RWPE2 (cell line): ENCODE data around the gene MB21D2.

Experiments
- ATAC-seq: fragments of 200-7000 bp; cut with Tn5 transposase; 3 replicates; pipeline ENCODE4 v1.9.1; 2021; ENCODE audit warnings: low read depth
- DNase-seq: peaks from one replicate; pipeline ENCODE4 v3.0.0-alpha.2; 2020; ENCODE audit warnings: low spot score
- H3K27ac ChIP-seq: fragments of 450-650 bp; 2 replicates; pipeline ENCODE4 v1.5.1; 2017; ENCODE audit warnings: mild to moderate bottlenecking; ENCODE audit not compliant: poor library complexity, severe bottlenecking
- H3K27me3 ChIP-seq: fragments of 250-450 bp; sonication (Bioruptor Pico); 2 replicates; pipeline ENCODE4 v1.5.1; 2021; ENCODE audit warnings: mild to moderate bottlenecking, moderate library complexity; ENCODE audit not compliant: insufficient read depth, poor library complexity, severe bottlenecking
- H3K36me3 ChIP-seq: fragments of 250-450 bp; sonication (Bioruptor Pico); 2 replicates; pipeline ENCODE4 v1.5.1; 2020; ENCODE audit warnings: low read depth, mild to moderate bottlenecking, moderate library complexity
- H3K4me1 ChIP-seq: fragments of 250-450 bp; sonication (Bioruptor Pico); 2 replicates; pipeline ENCODE4 v1.5.1; 2021; ENCODE audit warnings: mild to moderate bottlenecking, moderate library complexity; ENCODE audit not compliant: insufficient read depth, poor library complexity, severe bottlenecking
- H3K4me3 ChIP-seq: fragments of 250-450 bp; sonication (Bioruptor Pico); 2 replicates; pipeline ENCODE4 v1.5.1; 2021; ENCODE audit warnings: mild to moderate bottlenecking, moderate library complexity; ENCODE audit not compliant: severe bottlenecking
- H3K9me3 ChIP-seq: fragments of 250-450 bp; sonication (Bioruptor Pico); 2 replicates; pipeline ENCODE4 v1.5.1; 2021; ENCODE audit warnings: mild to moderate bottlenecking, moderate library complexity; ENCODE audit not compliant: severe bottlenecking
- TF ChIP-seq, protein P1 (sequence below): fragments of 450-650 bp; IDR thresholded peaks from one replicate; pipeline ENCODE4 v1.5.1; 2017; ENCODE audit warnings: mild to moderate bottlenecking, moderate library complexity; ENCODE audit not compliant: poor library complexity, severe bottlenecking

MB21D2 gene

DNA sequence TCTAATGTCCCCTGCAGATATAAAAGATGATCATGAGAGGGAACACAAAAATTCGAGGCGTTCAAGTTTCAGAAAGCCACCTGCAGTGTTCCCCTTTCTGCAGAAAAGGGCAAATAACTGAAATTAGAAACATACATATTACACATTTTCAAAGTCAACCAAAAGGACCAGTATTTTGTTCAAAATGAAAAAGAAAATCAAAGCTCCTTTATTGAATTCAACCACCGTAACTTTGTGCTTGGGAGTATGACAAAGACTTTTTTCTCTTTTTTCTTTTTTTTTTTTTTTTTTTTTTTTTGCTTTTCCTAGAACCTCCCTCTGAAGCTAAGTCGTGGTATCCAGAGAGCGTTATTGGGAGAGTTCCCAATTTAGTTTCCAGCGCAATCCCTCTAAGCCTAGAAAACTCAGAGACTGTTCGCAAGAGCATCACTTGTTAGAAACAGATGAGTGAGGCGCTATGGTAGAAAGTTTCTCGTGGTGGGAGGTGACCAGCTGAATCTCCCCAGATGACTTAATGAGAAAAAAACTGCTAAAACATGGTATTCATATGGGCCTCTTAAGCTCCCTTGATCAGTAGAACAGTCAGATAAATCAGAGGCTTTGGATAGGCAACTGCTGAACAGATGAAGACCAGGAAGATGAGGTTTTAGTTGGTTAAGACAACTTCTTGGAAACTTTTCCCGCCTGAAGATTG is 77.4 kb downstream of the MB21D2 start:
- H3K27ac ChIP-seq = no peak overlapping the region
- no peak for ATAC-seq
- DNase-seq = no peak
- no peak overlapping the region for H3K4me3 ChIP-seq
- peaks cover 5% of the 10 kb centered on the region for H3K4me1 ChIP-seq
- TF ChIP-seq, protein P1, sequence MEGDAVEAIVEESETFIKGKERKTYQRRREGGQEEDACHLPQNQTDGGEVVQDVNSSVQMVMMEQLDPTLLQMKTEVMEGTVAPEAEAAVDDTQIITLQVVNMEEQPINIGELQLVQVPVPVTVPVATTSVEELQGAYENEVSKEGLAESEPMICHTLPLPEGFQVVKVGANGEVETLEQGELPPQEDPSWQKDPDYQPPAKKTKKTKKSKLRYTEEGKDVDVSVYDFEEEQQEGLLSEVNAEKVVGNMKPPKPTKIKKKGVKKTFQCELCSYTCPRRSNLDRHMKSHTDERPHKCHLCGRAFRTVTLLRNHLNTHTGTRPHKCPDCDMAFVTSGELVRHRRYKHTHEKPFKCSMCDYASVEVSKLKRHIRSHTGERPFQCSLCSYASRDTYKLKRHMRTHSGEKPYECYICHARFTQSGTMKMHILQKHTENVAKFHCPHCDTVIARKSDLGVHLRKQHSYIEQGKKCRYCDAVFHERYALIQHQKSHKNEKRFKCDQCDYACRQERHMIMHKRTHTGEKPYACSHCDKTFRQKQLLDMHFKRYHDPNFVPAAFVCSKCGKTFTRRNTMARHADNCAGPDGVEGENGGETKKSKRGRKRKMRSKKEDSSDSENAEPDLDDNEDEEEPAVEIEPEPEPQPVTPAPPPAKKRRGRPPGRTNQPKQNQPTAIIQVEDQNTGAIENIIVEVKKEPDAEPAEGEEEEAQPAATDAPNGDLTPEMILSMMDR = no peak
- no peaks in the 10 kb centered on the region for H3K27me3 ChIP-seq
- H3K36me3 ChIP-seq = no peaks in the 10 kb centered on the region
- H3K9me3 ChIP-seq = no peaks in the 10 kb centered on the region

- Histone ChIP-seq H3K4me1 (peaks cover 33% of the 10 kb centered on the region), H3K27ac (peak overlapping the region; percentile 11), H3K9me3 (no peaks in the 10 kb centered on the region), H3K27me3 (no peaks in the 10 kb centered on the region), H3K4me3 (no peak overlapping the region), H3K36me3 (no peaks in the 10 kb centered on the region)
- TF ChIP-seq, protein P1 = no peak
- ATAC-seq (peak; percentile 57; the same call in 2 of the 3 replicates), DNase-seq (no peak)
These were observed 81.5 kb downstream of the MB21D2 start for GRCh38 chr3:192835818-192836815.

- Histone ChIP-seq H3K4me1 (peaks cover 35% of the 10 kb centered on the region), H3K27ac (no peak overlapping the region), H3K9me3 (no peaks in the 10 kb centered on the region), H3K36me3 (no peaks in the 10 kb centered on the region), H3K27me3 (no peaks in the 10 kb centered on the region), H3K4me3 (no peak overlapping the region)
- no peak for ATAC-seq
- no peak for DNase-seq
- TF ChIP-seq, protein P1 = no peak
These were observed 83.2 kb downstream of the MB21D2 start for GRCh38 chr3:192834428-192834827.

DNA sequence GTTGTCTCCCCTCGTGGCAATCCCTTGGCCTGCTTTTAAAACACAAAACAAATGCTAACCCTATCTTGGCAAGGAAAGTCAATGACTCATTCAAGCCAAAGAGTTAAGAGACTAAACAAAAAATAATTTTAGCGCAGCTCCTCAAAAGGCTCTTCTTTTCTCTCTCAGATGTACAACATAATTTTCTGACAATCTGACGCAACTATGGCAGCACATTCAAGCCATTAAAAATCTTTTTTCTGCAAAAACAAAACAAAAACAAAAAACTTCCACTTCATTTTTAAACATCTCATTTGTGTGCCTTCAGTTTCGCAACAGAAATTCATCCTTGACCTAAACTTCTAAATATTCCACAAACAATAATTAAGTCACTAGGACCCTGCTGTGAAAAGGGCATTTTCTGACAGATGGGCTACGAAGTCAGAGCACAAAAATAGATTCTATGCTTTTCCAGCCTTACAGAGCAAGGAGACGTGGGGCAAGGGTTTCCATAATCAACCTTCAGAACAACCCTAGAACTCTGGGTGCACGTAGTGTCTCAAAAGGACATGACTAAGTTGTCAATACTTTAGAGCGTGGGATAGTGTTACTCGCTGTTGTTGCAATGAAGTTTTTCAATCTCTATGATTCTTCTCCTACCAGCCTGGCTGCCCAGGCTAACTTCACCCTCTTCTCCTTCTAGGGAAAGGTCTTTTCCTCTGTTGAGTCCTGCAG is 84.3 kb downstream of the MB21D2 start:
- peak overlapping the region; percentile 19 for H3K27ac ChIP-seq
- H3K9me3 ChIP-seq = no peaks in the 10 kb centered on the region
- no peak overlapping the region for H3K4me3 ChIP-seq
- peak; percentile 55; the same call in 2 of the 3 replicates for ATAC-seq
- H3K4me1 ChIP-seq = peaks cover 35% of the 10 kb centered on the region
- TF ChIP-seq, protein P1 = no peak
- no peak for DNase-seq
- no peaks in the 10 kb centered on the region for H3K36me3 ChIP-seq
- no peaks in the 10 kb centered on the region for H3K27me3 ChIP-seq
